Psoas muscle (tissue), 8 donors: ENCODE measurements around the gene AURKB. TPM values are rescaled to one million over a fixed set of nuclear protein-coding genes. Genes with fewer than 3 reads are reported as not detected.
A peak's percentile ranks its signal among the peaks of the same experiment; 100 is the strongest.

Source experiments
- ATAC-seq, 4 donors: fragments of 200-7000 bp; cut with Tn5 transposase; one replicate each; pipeline ENCODE4 v1.9.1; 2020; ENCODE audit warnings: moderate library complexity in 3 of 4, mild to moderate bottlenecking in 2 of 4
- DNase-seq, 2 donors: peaks; one replicate each; pipeline ENCODE4 v3.0.0-alpha.2; 2020
- H3K27ac ChIP-seq: fragments of 200-600 bp; one replicate; pipeline ENCODE4 v1.8.0; 2022
- H3K27me3 ChIP-seq, 3 donors: fragments of 200-600 bp in 1 of 3; one replicate each; pipeline versions ENCODE4 v1.6.1 to v1.8.0; 2013 to 2022; ENCODE audit warnings: low read length in 2 of 3, mild to moderate bottlenecking in 2 of 3, moderate library complexity in 1 of 3; ENCODE audit not compliant: insufficient read depth in 3 of 3
- H3K36me3 ChIP-seq, 2 donors: fragments of 200-600 bp in 1 of 2; one replicate each; pipeline versions ENCODE4 v1.6.1 to v1.8.0; 2013 to 2022; ENCODE audit warnings: low read depth in 1 of 2, mild to moderate bottlenecking in 1 of 2, moderate library complexity in 1 of 2; ENCODE audit not compliant: insufficient read depth in 1 of 2
- H3K4me1 ChIP-seq: fragments of 200-600 bp; one replicate; pipeline ENCODE4 v1.8.0; 2022
- H3K4me3 ChIP-seq: fragments of 200-600 bp; one replicate; pipeline ENCODE4 v1.8.0; 2022; ENCODE audit warnings: mild to moderate bottlenecking
- H3K9me3 ChIP-seq: fragments of 200-600 bp; one replicate; pipeline ENCODE4 v1.8.0; 2022
- WGBS, 3 donors: extraction: QIAGEN DNeasy Blood & Tissue Kit; methylation state at CpG; one replicate each; pipeline versions ENCODE4 v1.1.6 to v1.1.7; 2013; 5-methylcytosine and 5-hydroxymethylcytosine counted together
- intact Hi-C, 2 donors: fragments of 100-400 bp; cut with DNase I; formaldehyde crosslinking; loops; one replicate each; pipeline versions ENCODE4 v1.11.0 to v1.14.2; 2022
- polyA plus RNA-seq, 3 donors: library from polyadenylated mRNA; stranded (reverse); fragments of 200-250 nt; gene quantifications; one replicate each; pipeline ENCODE4 v1.2.3, GENCODE V29; 2013
- total RNA-seq, 4 donors: library from RNA; stranded (reverse); fragmentation: NEBNext Ultra II Directional in 2 of 4; extraction: Animal tissue kit (Norgen Biotek cat#: 25700) in 2 of 4; gene quantifications; one replicate each; pipeline versions ENCODE4 v1.2.1 to v1.2.4, GENCODE V29; 2021 to 2023
- TF ChIP-seq, protein P1 (sequence below): fragments of 200-600 bp; IDR thresholded peaks from one replicate; pipeline ENCODE4 v1.8.0; 2022; ENCODE audit warnings: antibody characterized with exemption
- donor health status: healthy with polysubstance abuse.
- donor health status: DM: no; HTN: no; CAD: no; lungs with moderate emphysema.
- donor health status: Bipolar disorder and iron deficiency.
- donor health status: healthy.
- donor health status: DM: yes; HTN: yes; CAD: no.
- donor health status: DM: no; HTN: no; CAD: no.
- donor health status: DM: no; HTN: no; CAD: no.
- donor health status: DM: yes; HTN: yes; CAD: no.

Gene AURKB
- total and polyA plus RNA-seq, 7 donors, result 0.39 to 1.1 TPM; not detected in 5

DNA sequence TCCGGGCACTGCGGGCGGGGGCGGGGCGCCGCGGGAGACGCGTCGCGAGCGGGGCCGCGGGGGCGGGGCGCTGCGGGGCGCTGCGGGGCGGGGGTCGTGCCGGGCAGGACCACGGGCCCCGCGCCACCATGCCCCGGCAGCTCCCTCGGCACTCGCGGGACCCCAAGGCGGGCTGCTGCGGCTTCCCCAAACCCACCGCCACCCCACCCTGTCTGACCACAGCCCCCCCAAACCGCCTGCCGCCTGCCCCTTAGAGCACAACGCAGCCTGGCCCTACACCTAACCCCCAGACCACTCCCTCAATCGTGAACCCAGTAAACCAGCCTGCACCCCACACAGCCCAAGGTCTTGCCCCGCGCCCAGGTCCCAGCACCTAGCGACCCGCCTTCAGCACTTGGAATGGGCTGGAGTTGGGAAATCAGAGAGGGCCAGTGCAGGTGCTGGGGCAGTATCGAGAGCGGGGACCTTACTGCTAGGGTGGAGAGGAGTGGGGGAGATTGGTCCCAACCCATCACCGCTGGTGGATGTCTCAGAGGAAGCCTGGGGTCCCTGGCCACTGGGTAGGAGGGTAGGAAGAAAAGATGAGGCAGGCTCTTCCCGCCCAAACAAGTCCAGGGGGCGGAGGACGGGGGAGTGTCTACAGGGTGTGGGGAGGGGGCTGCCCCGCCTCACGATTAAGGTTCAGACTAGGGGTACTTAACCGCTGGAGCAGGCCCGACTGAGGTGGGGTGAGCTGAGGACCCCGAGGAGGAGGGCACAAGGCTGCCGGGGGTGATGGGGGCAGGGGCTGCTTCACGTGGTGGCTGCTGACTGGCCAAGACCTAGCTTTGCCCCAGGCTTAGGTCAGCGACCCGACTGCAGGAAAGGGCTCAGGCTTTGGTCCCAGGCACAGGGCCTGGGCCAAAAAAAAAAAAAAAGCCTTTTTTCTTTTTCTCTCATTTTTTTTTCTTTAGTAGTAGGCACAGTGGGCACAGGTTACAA is 47.1 kb downstream of the AURKB start:
- Histone ChIP-seq H3K4me3 (peak overlapping the region; percentile 99), H3K27me3 (no peaks in the 10 kb centered on the region), H3K36me3 (peaks cover 0 to 26% of the 10 kb centered on the region in 2 donors), H3K27ac (peak overlapping the region; percentile 100), H3K9me3 (no peaks in the 10 kb centered on the region), H3K4me1 (peaks cover 34% of the 10 kb centered on the region)
- peak; percentile 35 to 64 for DNase-seq
- intact Hi-C loops, result no loop called here
- peak; percentile 3 to 19 (median 10) for ATAC-seq
- WGBS, 3 donors, result 6 to 18% (median 9%) methylated on average over 28 to 55 of the region's 55 CpGs
- TF ChIP-seq, protein P1, sequence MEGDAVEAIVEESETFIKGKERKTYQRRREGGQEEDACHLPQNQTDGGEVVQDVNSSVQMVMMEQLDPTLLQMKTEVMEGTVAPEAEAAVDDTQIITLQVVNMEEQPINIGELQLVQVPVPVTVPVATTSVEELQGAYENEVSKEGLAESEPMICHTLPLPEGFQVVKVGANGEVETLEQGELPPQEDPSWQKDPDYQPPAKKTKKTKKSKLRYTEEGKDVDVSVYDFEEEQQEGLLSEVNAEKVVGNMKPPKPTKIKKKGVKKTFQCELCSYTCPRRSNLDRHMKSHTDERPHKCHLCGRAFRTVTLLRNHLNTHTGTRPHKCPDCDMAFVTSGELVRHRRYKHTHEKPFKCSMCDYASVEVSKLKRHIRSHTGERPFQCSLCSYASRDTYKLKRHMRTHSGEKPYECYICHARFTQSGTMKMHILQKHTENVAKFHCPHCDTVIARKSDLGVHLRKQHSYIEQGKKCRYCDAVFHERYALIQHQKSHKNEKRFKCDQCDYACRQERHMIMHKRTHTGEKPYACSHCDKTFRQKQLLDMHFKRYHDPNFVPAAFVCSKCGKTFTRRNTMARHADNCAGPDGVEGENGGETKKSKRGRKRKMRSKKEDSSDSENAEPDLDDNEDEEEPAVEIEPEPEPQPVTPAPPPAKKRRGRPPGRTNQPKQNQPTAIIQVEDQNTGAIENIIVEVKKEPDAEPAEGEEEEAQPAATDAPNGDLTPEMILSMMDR, result no peak

DNA sequence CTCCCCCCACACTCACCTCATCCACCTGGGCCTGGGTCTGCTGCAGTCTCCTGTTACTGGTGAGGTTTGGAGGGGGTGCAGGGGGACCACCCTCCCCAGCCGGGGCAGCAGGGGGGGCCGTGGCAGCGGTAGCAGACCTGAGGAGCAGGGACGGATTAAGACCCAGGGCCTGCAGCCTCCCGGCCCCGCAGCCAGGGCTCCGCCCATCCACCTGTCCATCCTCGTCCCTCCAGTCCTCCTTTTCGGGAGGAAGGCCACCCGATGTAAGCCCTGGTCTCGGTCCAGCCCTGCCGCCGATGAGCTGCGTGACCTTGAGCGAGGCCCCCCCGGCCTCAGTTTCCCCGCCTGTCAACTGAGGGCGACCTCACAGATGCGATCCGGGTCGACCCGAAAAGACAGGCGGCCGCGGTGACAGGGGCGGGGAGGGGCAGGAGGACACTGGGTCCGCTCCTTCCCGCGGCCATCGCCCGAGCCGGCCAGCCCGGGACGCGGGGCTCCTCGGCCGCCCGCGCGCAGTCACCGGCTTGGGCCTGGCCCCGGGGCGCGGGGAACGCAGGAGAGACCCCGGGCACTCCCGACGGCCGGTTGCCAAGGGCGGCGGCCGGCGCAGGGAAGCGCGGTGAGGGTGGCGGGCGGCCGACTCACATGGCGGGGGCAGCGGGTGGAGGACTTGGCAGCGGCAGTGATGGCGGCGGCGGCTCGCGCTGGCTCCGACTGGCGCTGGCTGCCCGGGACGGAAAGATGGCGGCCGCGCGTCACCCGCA is 48.0 kb downstream of the AURKB start, which contains the start of gene VAMP2:
Gene VAMP2, minus strand, starts transcription at position 716 of the 764 bp plus-strand sequence. Its CDS starts 69 bp downstream, at position 647.
- TF ChIP-seq, protein P1, result no peak
- 0% methylated on average over 48 to 75 of the region's 75 CpGs for WGBS, 3 donors
- no peaks in the 10 kb centered on the region for H3K27me3 ChIP-seq
- ATAC-seq (peak; percentile 47 to 66 (median 58)), DNase-seq (peak; percentile 89 to 93)
- peak within 1 kb of the TSS; percentile 100 for H3K27ac ChIP-seq
- H3K36me3 ChIP-seq, result peaks cover 0 to 26% of the 10 kb centered on the region in 2 donors
- no peaks in the 10 kb centered on the region for H3K9me3 ChIP-seq
- intact Hi-C loops, result no loop called here
- H3K4me3 ChIP-seq, result peak within 1 kb of the TSS; percentile 99
- peaks cover 38% of the 10 kb centered on the region for H3K4me1 ChIP-seq

DNA sequence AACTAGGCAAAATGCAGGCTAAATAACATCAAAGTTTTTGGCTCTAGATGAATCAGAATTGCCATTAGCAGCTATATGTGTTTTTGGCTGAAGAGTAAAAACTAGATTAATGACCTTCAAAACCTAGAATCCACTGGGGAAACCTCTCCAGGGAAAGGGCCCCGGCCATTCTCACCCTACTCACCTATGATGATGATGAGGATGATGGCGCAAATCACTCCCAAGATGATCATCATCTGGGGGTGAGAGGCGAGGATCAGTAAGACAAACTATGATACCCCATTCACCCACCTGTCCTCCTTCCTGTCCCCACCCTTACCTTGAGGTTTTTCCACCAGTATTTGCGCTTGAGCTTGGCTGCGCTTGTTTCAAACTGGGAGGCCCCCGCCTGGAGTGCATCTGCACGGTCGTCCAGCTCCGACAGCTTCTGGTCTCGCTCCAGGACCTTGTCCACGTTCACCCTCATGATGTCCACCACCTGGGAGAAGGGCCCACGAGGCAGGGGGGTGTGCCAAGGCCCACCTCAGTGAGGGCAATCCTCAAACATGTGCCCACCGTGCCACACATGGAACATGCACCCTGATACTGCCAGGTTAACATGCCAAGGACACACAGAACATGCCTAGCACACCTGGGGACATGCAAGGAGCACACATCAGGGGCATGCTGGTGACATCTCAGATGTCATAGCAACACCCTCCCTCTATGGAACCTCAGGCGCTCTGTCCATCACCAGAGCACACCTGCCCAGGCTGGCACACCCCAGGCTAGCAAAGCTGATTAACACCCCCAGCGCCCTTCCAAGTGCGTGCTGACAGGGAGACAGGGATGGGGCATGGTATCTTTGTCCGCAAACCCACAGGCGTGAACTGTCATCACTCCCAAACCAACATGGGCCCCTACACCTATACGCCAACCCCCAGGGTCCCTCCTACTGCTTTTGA is 48.8 kb downstream of the AURKB start:
- TF ChIP-seq, protein P1, result no peak
- Histone ChIP-seq H3K27me3 (no peaks in the 10 kb centered on the region), H3K36me3 (peaks cover 0 to 26% of the 10 kb centered on the region in 2 donors), H3K27ac (peak overlapping the region; percentile 100), H3K4me3 (peak overlapping the region; percentile 99), H3K9me3 (no peaks in the 10 kb centered on the region), H3K4me1 (peaks cover 38% of the 10 kb centered on the region)
- WGBS, 3 donors, result 37 to 48% (median 41%) methylated on average over 18 to 19 of the region's 19 CpGs
- ATAC-seq (peak in 2 of 4 donors; percentile 4 to 6), DNase-seq (peak; percentile 34 to 55)
- intact Hi-C loops, result no loop called here

DNA sequence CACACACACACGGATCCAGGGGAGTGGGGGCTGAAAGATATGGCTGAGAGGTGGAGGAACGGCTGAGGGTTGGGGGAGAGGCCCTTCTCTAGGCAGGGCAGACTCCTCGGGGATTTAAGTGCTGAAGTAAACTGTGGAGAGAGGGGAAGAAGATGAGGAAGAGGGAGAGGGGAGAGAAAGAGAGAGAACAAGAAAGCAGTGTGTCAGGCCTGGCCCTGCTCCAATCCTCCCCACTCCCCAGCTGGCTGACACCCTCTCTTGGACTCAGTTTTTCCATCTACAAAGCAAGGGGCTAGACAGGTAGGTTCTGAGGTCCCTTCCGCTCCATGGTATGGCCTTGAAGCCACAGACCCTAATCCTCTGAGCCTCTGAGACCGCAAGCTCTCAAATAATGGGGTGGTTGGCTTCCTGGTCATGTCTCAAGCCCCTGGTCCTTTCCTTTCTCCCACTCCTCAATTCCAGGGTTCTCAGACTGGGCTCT is 49.6 kb downstream of the AURKB start:
- Histone ChIP-seq H3K27me3 (no peaks in the 10 kb centered on the region), H3K27ac (peak overlapping the region; percentile 100), H3K4me3 (peak overlapping the region; percentile 99), H3K36me3 (peaks cover 0 to 26% of the 10 kb centered on the region in 2 donors), H3K4me1 (peaks cover 38% of the 10 kb centered on the region), H3K9me3 (no peaks in the 10 kb centered on the region)
- DNase-seq (peak in 1 of 2 donors; percentile 12), ATAC-seq (no peak)
- intact Hi-C loops, result no loop called here
- TF ChIP-seq, protein P1, result no peak
- WGBS, 3 donors, result 54 to 67% (median 64%) methylated on average over 3 to 5 of the region's 5 CpGs
